Fibroblast of skin of abdomen (primary cell): ENCODE results near the gene PGAP6.
"Not testable (repeated sequence)": the region's sequence is repeated elsewhere in the genome, so short reads cannot be mapped to it uniquely, and the experiment has no call there.

Experiments
- DNase-seq: peaks from one replicate; pipeline ENCODE4 v3.0.0-alpha.2; 2013

Gene PGAP6

DNA sequence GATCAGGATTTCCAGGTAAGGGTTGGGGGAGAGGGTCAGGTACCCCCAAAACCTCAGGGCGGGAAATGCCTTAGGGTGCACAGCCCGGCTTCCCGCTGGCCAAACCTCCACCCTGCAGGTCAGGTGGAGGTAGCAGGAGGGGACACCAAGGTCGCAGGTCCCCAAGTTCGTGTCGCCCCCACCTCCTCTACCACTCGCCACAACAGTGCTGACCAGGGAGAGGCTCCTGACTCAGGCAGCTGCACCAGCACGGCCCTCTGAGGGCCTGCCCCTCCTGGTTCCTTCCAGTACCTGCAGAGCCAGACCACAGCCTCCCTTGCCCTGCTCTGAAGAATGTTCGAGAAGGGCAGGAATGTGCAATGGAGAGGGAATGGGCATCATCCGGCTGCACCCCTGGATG is 15.3 kb downstream of the PGAP6 start:
- DNase-seq, result no peak

DNA sequence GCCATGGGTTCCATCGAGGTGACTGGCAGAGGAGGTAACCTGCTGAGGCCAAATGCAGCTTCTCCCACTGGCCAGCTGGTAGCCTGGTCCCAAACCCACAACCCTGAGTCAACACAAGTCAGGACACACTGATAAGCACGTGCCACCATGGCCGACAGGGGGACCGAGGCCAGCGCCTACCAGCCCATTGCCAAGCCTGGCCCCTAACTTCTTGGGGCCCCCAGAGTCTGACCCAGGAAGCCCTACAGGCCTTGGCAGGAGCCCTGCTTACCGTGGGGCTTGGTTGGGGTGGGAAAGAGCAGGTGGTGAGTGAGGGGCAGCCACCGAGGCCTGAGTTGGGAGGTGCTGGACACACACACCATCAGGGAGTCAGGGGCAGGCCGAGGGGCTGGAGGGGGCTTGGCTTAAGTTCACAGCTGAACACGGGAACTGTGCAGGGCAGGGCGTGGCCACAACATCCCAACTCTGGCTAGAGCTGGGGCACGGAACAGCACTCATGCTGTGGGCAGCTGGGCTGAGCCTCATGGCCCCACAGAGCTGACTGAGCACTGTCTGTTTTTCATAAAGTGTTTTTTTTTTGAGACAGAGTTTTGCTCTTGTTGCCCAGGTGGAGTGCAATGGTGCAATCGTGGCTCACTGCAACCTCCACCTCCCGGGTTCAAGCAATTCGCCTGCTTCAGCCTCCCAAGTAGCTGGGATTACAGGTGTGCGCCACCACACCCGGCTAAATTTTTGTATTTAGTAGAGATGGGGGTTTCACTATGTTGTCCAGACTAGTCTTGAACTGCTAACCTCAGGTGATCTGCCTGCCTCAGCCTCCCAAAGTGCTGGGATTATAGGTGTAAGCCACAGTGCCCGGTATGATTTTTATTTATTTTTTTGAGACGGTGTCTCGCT is 16.9 kb downstream of the PGAP6 start:
- no peak for DNase-seq

DNA sequence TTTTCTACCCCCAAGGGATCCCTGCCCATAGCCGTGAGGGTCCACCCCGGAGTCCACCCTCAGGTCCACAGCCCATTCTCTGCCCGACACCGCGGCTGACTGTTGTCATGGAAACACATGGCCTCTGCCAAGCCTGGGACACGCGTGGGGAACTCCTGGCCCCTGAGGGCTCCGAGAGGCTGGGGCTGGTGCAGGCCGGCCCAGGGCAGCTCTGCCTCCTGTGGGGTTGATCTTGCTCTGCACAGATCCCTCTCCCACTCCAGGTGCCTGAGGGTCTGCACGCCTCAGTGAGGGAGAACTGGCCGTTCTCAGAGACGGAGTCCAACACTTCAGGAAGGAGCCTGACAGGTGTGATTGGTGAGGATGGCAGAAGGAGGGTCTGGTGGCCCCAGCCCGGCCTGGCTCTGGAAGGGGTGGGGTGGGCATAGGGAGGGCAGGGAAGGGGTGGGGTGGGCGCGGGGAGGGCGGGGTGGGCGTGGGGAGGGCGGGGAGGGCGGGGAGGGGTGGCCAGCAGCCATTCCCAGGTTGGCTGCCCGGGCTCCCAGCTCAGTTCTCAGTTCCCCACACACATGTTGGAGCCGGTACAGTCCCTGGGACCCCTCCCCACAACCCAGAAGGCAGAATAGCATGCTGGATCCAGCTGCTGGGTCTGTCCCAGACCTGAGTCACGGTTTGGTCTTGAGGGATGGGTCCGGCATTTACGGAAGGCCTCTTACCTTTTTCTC is 17.9 kb downstream of the PGAP6 start:
- no peak for DNase-seq

DNA sequence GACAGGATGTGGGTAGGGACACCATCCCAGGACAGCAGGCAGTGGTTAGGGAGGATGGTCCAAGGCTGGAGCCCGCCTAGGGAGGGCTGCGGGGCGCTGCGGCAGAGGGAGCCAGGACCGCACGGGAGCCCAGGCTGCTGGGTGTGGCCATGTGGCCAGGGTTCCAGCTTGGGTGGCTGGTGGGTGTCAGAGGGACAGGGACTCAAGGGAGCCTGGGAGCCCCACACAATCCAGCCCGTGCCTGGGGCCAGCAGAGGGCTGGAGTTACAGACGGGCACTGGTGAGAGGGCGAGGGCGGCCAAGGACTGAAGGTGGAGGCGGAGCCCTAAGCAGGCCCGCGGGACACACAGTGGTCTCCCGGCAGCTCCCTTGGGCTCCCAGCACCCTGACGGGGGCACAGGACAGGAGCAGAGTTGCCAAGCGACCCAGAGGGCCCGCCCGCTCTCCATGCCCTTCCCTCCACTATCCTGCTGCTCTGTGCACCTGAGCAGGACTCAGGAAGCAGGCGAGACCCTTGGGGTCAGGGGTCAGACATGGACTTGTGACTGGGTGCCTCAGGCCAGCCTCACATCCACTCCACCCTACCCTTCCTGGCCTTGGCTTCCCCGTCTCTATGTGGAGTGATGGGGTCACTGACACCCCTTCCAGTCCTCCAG is 18.5 kb downstream of the PGAP6 start:
- no peak for DNase-seq

DNA sequence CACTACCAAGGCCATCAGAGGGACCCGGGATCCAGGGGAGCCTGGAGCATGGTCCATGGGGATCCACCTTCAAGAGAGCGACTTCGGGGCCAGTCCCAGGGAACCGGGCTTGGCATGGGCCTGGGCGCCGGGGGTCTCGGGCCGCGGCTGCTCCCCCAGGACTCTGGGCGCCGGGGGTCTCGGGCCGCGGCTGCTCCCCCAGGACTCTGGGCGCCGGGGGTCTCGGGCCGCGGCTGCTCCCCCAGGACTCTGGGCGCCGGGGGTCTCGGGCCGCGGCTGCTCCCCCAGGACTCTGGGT is 19.1 kb downstream of the PGAP6 start:
- not testable (repeated sequence) for DNase-seq

DNA sequence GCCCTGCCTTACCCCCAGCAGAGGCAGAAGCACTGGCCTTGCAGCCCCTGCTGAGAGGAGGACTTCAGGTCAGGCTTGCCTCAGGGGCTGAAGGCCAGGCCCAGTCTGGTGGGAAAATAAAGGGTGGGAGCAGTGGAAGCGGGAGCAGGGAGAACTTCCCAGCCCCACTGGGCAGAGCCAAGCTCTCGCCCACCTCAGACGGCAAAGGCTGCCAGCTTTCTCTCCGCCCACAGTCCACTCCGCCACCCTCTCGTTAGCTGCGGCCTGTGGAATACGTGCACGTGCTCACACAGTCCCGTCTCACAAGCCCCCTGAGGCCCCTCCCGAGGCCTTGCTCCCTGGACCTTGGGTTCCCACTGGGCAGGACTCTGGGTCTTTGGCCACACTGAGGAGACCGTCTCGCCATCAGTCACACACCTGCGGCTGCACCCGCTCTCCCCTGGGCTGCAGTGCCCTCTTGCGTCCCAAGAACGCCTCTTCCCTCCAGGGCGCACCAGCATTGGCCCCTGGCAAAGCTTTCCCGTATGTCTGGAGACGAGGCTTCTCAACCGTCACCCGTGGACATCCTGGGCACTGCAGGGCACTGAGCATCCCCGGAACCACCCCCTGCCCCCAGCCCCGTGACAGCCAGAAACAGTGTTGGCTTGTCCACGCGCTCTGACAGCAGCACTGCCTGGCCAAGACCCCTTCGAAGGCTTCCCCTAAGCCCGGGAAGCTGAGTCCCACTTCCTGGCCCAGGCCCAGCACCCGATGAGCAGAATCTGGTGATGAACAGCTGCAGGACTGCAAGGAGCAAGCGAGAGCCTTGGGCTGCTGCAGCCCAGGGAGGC is 19.7 kb downstream of the PGAP6 start:
- peak; percentile 54 for DNase-seq

DNA sequence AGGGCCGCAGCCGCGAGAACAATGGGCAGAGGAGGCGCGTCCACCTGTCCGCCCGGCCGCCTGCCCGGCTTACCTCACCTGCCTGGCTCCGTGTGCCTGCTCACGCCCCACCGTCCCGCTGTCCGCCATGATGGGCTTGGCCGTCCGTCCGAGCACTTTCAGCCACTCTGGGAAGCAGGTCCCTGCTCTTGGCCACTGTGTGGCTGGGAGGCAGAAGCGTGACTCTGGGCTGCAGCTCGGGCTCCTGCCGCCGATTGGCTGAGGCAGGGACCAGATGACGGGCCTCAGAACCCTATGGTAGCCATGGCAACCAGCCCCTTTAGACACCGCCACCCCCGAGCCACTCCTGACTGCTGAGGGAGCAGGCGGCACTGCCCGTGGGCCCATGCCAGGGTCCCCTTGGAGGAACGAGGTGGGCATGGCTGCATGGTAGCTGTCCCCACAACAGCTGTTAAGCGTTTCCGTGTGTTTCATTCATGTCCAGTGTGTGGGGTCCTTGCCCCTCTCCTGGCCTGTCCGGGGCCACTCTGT is 20.4 kb downstream of the PGAP6 start:
- DNase-seq, result no peak

DNA sequence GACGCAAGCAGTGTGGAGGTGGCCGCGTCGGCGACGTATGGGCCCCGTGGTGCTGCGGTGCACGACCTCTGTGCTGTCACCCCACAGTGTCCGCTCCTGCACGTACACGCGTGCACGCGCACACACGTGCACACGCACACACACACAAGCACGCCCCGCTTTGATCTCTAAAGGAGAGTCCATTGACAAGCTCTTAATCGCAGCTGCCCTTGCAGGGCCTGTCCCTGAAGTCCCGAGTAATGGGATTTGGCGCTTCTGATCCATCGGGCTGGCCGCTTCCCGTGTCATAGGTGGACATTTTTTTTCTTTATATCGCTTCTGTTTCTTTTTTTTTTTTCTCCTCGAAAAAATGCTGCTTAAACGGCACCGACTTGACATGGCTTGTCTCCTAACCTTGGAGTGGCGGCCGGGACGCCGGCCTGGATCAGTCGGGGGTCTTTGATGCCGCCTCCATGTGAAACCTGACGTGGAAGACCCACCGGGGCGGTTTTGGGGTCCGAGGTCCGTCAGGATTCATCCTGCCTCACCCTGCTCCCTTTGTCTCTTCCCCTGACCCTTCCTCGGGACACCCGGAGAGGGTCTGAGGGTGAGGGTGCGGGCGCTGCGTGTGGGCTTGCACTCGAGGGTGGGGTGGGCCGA is 21.0 kb downstream of the PGAP6 start:
- DNase-seq, result no peak

DNA sequence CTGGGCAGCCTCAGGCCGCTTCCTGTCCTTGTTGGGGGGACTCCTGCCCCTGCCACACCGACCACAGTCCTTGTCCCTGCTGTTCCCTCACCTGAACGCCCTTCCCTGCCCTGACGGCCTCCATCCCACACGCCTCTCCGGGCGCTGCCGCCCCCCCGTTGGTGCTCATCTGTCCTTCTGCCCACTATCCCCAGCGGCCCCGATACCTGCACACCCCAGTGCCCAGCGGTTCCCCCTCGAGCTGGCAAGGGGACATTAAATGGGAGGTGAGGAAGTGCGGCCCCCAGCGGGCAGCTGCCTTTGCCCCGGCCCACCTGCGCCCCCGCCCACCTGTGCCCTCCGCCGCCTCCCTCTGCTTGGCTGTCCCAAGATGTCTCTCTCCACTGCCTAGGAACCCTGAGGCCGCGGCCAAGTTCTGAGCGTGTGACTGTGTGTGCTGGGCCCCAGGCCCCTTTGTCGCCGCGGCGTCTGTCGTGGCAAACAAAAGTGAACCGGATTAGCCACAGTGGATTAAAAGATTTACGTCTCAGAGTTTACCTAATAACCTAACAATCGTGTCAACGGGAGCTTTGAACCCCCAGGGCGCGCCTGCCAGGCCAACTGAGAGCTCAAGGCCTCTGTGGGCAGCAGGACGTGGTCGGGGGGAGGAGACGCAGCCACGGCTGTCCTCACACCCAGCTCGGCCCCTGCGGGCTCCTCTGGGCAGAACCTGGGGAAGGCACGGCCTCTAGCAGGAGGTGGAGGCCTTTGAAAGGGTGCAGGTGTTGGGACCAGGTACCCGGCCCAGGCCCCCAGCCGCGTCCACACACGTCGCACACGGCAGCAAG is 21.7 kb downstream of the PGAP6 start:
- no peak for DNase-seq

DNA sequence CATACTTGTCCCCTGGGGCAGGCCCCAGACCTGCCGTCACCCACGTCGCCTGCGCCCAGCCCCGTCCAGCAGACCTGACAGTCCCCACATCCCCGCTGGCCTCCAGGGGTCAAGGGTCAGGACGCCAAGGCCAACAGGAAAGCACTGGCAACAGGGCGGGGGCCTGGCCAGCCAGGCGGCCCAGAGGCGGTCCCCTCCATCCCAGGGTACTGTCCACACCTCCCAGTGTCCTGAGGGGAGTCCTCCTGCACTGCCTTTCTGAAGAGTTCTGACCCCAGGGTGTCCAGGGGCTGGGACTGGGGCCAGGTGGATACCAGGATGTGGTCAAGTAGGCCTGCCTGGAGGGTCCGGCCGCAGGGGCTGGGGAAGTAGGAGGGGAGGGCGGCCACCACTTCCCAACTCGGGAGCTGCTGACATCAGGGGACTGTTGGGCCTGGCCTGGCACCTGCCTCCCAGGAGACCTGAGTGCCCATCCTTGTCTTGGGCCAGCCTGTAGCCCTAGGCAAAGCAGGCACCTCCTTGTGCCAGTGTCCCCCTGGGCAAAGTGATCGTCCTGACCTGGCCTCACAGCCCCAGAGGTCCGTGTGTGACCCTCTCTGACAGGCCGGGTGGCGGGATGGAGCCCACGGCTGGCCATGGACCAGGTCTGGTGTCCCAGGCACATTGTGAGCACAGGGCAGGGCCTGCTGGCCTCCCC is 22.6 kb downstream of the PGAP6 start:
- no peak for DNase-seq

DNA sequence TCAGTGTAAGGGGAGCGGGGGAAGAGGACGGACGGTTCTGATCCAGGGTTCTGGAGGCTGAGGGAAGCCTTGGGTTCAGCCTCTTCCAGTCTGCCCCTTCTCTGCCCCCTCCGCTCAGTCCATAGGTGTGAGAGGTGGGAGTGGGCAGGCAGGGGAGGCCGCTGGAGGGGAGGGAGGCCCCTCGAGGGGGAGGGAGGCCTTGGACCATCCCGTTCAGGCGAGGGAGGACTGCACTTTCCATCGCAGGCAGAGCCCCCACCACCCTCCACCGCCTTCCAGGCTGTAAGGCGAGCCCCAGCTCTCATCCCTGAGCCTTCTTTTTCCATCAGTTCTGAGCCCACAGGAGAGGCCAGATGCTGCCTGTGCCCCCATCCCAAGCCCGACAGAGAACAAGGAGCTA is 25.0 kb downstream of the PGAP6 start:
- DNase-seq, result no peak

DNA sequence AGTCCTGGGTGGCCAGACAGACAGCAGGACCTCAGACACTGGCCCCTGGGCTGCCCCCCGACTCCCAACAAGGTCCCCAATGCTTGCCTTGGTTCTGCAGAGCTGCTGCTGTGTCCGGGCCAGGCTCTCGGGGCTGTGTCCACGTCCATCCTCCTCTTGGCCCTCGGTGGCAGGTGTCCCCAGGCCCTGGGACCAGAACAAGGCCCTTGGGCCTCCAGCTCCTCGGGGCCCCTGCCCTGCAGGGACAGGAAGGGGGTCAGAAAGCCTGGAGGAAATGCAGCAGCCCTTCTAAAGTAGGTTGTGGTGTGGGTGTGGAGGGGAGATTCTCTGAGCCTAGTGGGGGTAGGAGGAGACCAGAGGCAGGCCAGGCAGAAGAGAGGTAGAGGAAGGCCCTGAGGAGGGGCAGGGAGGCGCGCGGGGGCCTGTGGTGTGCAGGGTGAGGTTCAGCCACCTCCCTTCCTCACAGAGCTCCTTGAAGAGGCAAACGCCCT is 26.8 kb downstream of the PGAP6 start:
- no peak for DNase-seq

DNA sequence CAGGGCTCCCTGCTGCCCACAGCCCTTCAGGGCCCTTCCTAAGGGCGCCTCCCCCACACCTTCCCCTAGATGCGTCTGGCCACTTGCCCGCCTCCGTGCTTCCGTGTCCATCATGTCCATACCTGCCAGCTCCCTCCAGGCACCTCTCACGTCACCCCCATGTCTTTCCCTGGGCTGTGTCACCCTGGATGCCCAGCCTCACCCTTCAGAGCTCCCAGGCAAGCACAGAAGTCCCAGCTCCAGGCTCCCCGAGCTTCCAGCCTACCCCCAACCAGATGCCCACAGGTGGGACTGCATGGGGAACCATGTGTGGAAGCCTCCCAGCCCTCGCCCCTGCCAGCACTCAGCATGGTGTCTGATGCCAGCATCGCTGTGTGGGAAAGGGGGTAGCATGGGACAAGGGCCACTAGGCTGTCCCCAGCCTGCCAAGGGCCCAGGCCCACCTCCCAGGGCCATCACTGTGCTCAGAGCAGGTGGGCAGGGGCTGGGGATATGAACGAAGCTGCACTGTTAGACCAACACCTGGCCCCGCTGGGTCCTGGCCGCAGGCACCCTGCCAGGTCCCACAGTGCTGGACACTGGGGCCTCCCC is 27.4 kb downstream of the PGAP6 start:
- DNase-seq, result no peak

DNA sequence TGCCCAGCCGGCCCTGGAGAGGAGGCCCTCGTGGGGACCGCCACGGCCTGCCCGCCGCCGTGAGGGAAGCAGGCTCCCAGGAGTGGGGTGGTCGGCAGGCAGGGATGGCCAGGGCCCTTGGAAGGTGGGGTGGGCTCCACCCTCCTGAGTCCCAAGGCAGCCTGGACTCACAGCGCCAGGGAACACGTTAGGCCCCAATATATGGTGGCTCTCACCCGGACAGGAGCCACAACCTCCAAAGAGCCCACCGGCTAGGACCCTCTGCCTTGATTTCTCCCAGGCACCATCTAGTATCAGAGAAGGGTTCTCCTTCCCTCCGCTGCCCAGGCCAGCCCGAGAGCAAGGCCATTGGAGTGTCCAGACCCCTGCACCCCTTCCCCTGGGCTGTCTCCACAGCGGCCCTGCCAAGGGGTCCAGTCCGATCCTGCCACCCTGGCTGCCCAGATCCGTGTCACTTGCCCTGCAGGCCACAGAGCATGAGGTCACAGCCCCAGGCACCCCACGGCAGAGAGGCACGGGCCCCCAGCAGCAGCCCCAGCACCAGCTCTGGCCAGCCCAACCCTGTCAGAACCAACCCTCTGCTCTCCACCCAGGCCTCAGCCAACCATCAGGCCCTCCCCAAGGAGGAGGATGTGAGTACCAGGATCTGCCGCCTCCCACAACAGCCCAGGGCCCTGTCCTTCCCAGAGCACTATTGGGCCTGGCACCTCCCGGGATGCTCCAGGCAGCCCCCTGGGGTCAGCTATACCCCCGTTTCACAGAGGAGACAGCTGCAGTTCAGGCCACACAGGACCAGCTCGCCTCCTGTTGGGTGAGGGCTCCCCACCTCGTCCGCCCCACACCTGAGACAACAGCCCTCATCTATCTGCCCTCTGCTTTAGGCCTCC is 28.1 kb downstream of the PGAP6 start:
- DNase-seq, result no peak

DNA sequence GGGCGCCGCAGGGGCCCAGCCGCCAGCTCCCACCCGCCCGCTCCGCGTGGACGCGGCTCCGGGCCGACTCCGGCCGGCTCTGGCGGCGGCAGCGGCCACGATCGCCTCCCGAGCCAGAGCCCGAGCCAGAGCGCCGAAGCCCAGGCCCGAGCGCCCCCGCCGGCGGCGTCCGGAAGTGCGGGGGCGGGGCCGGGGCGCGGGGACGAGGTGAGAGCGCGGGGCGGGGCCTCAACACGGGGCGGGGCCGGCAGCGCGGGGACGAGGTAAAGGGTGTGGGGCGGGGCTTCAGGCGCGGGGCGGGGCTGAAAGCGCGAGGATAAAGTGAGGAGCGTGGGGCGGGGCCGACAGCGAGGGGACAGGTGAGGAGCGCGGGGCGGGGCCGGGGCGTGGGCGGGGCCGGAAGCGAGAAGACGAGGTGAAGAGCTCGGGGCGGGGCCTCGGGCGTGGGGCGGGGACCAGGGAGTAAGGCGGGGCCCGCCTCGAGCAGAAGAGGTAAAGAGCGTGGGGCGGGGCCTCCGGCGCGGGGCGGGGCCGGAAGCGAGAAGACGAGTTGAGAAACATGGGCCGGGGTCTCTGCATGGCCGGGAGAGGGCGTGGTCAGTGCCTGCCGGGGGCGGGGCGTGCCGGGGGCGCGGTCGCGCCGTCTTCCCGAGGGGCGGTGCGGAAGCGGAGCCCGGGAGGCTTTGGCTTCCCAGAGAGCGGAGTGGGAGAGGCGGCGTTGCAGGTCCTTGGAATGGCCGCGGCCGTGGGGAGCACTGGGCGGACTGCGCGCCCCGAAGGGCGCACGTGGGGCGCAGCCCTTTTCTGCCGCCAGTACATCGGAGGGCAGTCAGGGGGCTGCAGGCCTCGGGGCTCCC is 29.0 kb downstream of the PGAP6 start, which contains the start of gene AXIN1:
TSS of gene AXIN1 (minus strand) at position 177 of the 857 bp plus-strand sequence. CDS start 5,698 bp downstream, outside the sequence.
- DNase-seq, result peak; percentile 92

DNA sequence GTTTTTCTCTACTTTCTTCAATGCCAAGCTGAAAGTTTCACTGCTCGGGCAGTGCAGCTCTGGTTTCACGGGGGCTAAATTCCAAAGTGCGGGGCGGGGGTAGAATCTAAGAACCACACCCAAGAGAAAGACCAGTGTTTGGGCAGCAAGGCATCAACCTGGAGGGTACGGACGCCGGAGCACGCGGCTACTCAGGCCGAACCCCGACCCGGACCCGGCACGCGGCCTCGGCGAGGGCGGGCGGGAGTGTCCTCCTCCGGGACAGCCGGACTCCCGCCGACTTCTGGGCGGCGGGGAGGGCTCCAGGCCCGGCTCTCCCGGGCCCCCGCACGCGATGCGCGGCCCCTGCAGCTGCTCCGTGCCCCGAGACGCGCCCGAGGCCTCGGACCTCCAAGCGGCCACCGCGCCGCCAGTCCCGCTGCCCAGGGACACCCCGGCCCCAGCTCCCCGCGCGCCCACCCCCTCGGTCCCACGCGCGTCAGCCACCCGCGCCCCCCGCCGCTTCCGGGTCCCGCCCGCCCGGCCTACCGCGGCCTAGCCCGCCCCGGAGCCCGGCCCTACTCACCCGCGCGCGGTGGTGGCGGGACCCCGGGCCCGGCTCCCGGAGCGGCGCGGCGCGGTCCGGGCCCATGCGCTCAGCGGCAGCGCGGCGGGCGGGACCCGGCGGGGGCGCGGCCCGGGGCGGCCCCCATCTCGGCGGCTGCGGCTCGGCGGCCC is 29.8 kb downstream of the PGAP6 start:
- no peak for DNase-seq

DNA sequence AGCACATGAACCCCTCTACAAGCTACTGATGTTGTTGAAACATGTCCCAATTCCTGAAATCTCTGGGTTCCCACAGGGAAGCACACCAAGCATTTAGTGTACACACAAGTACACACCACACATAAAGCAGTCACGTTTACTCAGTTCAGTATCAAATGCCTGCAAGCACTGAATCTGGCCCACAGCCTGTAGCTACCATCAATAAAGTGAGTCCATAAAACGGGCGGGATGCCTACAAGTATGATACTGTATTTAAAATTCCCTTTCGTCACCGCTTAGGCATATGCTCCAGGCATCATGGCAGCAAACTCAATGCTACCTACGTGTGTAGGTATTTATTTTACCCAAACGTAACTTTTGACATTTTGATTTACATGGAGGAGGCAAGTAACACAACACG is 31.6 kb downstream of the PGAP6 start:
- no peak for DNase-seq
